ENCODE results near the gene ARX. TPM values are rescaled to one million over a fixed set of nuclear protein-coding genes. Genes with fewer than 3 reads are reported as not detected.

The ARX gene
- total RNA-seq, 2 donors from 2014 or later, result 0.09 TPM; not detected in 1

GRCh38 chrX:24979081-24979480, 36.7 kb downstream of the ARX start:
- H3K9me3 Mint-ChIP-seq, result no peaks in the 10 kb centered on the region
- 96% methylated on average over 3 of the region's 3 CpGs; no CpG with 5 or more reads in 1 of the 2 experiments for WGBS, 2 experiments (ENCODE audit: insufficient coverage in 1 of 2, insufficient read length in 1 of 2)
- Histone ChIP-seq H3K9ac (ENCODE audit: extremely low read depth, low read length, poor library complexity, severe bottlenecking) (no peak overlapping the region), H3K27me3 (ENCODE audit: control insufficient read depth, insufficient read depth, low read length, poor library complexity, severe bottlenecking) (no peaks in the 10 kb centered on the region), H3K4me1 (ENCODE audit: control insufficient read depth, insufficient read depth, low read length) (peaks cover 3% of the 10 kb centered on the region), H3K4me3 (ENCODE audit: low read length) (no peak overlapping the region), H3K27ac (ENCODE audit: low read depth, low read length) (no peak overlapping the region), H3K9me3 (ENCODE audit: control insufficient read depth, low read length) (no peaks in the 10 kb centered on the region), H3K36me3 (ENCODE audit: control insufficient read depth, insufficient read depth, low read length) (no peaks in the 10 kb centered on the region)
- TF ChIP-seq CTCF (conservative IDR thresholded peaks at IDR 0.05), result no peak
- H3K4me1 Mint-ChIP-seq, result peaks cover 17% of the 10 kb centered on the region
- H3K36me3 Mint-ChIP-seq (ENCODE audit: low read depth), result peaks cover 3% of the 10 kb centered on the region
- DNase-seq, result no peak
- H3K4me3 Mint-ChIP-seq, result no peak overlapping the region
- no peak overlapping the region for H3K27ac Mint-ChIP-seq
- H3K27me3 Mint-ChIP-seq (ENCODE audit: insufficient read depth), result no peaks in the 10 kb centered on the region

- DNase-seq, result no peak
- H3K36me3 ChIP-seq (ENCODE audit: control insufficient read depth, insufficient read depth, low read length), result no peaks in the 10 kb centered on the region
- Mint-ChIP-seq H3K36me3 (ENCODE audit: low read depth) (peaks cover 12% of the 10 kb centered on the region), H3K4me3 (no peak overlapping the region), H3K27me3 (ENCODE audit: insufficient read depth) (no peaks in the 10 kb centered on the region), H3K9me3 (peaks cover 7% of the 10 kb centered on the region), H3K27ac (no peak overlapping the region), H3K4me1 (peaks cover 9% of the 10 kb centered on the region)
- no peak for TF ChIP-seq CTCF (conservative IDR thresholded peaks at IDR 0.05)
- no peaks in the 10 kb centered on the region for H3K4me1 ChIP-seq (ENCODE audit: control insufficient read depth, insufficient read depth, low read length)
- H3K27ac ChIP-seq (ENCODE audit: low read depth, low read length), result no peak overlapping the region
- peaks cover 3% of the 10 kb centered on the region for H3K9me3 ChIP-seq (ENCODE audit: control insufficient read depth, low read length)
- no peak overlapping the region for H3K9ac ChIP-seq (ENCODE audit: extremely low read depth, low read length, poor library complexity, severe bottlenecking)
- WGBS, 2 experiments (ENCODE audit: insufficient coverage in 1 of 2, insufficient read length in 1 of 2), result 88 to 91% methylated on average over 3 to 5 of the region's 5 CpGs
- no peak overlapping the region for H3K4me3 ChIP-seq (ENCODE audit: low read length)
- H3K27me3 ChIP-seq (ENCODE audit: control insufficient read depth, insufficient read depth, low read length, poor library complexity, severe bottlenecking), result no peaks in the 10 kb centered on the region
Observed at GRCh38 chrX:24969812-24970211, 46.0 kb downstream of the ARX start.

- H3K4me1 ChIP-seq (ENCODE audit: control insufficient read depth, insufficient read depth, low read length), result no peaks in the 10 kb centered on the region
- H3K27ac Mint-ChIP-seq, result no peak overlapping the region
- no peaks in the 10 kb centered on the region for H3K36me3 ChIP-seq (ENCODE audit: control insufficient read depth, insufficient read depth, low read length)
- peaks cover 14% of the 10 kb centered on the region for H3K4me1 Mint-ChIP-seq
- WGBS, 2 experiments (ENCODE audit: insufficient coverage in 1 of 2, insufficient read length in 1 of 2), result no CpG with 5 or more reads among the region's 1 CpG
- H3K9me3 ChIP-seq (ENCODE audit: control insufficient read depth, low read length), result peaks cover 3% of the 10 kb centered on the region
- H3K36me3 Mint-ChIP-seq (ENCODE audit: low read depth), result peaks cover 9% of the 10 kb centered on the region
- no peak overlapping the region for H3K4me3 Mint-ChIP-seq
- H3K4me3 ChIP-seq (ENCODE audit: low read length), result no peak overlapping the region
- DNase-seq, result no peak
- H3K27me3 Mint-ChIP-seq (ENCODE audit: insufficient read depth), result no peaks in the 10 kb centered on the region
- H3K27me3 ChIP-seq (ENCODE audit: control insufficient read depth, insufficient read depth, low read length, poor library complexity, severe bottlenecking), result no peaks in the 10 kb centered on the region
- H3K27ac ChIP-seq (ENCODE audit: low read depth, low read length), result no peak overlapping the region
- peaks cover 7% of the 10 kb centered on the region for H3K9me3 Mint-ChIP-seq
- no peak overlapping the region for H3K9ac ChIP-seq (ENCODE audit: extremely low read depth, low read length, poor library complexity, severe bottlenecking)
- TF ChIP-seq CTCF (conservative IDR thresholded peaks at IDR 0.05), result no peak
Observed at GRCh38 chrX:24965372-24965771, 50.4 kb downstream of the ARX start.

All from endodermal cell (in vitro differentiated cells).